NCI-H446 treated with DMSO at 0.1 percent for 48 hours (cell line): ENCODE data around the gene SVIL.
"Not testable (repeated sequence)": the region's sequence is repeated elsewhere in the genome, so short reads cannot be mapped to it uniquely, and the experiment has no call there.

ENCODE experiments used
- DNase-seq: peaks from one replicate; lab custom pipeline; 2025; lab: John Stamatoyannopoulos, UW

Gene SVIL

DNA sequence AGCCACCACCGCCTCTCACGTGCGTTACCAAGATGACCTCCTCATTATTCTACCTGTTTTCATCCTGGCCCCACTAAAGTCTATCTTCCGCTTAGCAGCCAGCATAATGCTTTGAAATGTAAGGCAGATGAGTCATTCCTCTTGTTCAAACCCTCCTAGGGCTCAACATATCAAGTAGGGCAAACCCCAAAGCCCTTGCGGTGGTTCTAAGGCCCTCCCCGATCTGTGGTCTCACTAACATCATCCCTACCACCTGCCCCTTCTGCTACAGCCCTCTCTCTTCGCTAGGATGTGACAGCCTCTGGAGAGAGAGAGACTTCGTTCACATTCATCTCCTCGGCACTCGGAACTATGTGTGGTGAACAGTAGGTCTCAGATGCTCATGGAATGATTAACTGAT lies 94.8 kb downstream of the SVIL start:
- DNase-seq, result no peak

DNA sequence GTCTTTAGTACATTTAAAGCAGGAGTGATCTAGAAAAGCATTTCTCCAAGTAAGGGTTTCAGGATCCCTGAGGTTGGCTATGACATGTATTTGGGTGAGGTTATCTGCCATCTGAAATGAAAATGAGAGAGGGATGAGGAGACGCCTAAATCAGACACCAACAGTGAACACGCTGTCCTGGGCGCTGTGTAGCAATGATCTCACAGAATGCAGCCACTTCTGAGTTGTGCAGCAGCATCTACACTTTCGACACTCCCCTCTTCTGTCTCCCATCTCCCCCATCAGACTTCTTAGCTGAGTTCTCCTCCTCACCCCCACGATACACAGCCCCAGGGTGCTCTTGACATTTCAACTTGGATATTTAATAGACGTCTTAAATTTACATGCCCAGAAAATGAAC lies 95.4 kb downstream of the SVIL start:
- no peak for DNase-seq

DNA sequence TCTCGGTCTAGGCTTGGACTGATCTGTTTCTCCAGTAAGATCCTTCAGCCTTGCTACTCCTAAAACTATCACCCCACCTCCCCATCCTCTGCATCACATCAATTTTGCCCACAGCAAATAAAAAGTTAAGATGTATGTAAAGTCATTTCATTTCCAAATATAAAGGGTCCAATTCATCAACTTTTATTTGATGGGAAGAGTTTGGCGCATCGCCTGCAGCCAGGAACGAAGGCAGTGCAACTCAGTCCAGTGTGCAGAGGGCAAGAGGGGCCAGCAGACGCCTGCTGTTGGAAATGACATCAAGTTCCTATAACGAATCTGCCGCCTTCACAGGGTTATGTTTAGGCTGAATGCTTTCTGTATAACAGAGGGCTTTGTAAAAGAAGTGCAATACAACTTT lies 97.0 kb downstream of the SVIL start:
- no peak for DNase-seq

DNA sequence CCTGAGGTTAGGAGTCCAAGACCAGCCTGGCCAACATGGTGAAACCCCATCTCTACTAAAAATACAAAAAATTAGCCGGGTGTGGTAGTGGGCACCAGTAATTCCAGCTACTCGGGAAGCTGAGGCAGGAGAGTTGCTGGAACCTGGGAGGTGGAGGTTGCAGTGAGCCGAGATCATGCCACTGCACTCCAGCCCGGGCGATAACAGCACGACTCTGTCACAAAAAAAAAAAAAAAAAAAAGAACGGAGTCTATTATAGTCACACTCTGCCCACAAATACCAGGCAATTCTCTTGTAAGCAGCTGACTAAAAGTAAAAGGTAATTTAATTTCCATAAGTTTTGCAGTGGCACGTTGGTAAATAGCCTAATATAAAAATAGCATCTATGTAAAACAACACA lies 98.1 kb downstream of the SVIL start:
- DNase-seq, result not testable (repeated sequence)

DNA sequence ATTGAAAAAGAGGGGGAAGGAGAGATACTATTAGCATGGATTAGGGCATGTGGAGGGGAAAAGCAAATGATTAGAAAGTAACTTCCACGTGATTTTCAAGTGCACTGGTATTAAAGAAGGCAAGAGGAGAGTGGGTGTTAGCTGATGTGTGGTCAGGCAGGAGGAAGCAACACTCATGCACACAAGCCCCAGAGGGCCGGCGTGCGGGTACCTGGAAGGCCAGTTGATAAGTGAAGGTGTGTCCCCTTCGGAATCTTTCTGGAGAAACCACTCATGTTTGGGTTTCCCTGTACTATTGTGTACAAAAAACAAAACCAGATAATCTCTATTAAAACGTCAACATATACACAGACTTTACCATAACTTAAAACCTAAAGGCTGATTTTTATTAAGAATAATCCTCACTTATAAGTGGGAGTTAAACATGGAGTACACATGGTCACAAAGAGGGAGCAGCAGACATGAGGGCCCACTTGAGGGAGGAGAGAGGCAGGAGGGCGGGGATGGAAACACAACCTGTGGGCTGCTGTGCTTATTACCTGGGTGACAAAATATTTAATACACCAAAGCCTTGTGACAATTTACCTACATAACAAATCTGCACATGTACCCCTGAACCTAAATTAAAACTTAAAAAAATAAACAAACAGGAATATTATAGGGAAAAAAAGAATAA lies 98.9 kb downstream of the SVIL start:
- DNase-seq, result no peak

DNA sequence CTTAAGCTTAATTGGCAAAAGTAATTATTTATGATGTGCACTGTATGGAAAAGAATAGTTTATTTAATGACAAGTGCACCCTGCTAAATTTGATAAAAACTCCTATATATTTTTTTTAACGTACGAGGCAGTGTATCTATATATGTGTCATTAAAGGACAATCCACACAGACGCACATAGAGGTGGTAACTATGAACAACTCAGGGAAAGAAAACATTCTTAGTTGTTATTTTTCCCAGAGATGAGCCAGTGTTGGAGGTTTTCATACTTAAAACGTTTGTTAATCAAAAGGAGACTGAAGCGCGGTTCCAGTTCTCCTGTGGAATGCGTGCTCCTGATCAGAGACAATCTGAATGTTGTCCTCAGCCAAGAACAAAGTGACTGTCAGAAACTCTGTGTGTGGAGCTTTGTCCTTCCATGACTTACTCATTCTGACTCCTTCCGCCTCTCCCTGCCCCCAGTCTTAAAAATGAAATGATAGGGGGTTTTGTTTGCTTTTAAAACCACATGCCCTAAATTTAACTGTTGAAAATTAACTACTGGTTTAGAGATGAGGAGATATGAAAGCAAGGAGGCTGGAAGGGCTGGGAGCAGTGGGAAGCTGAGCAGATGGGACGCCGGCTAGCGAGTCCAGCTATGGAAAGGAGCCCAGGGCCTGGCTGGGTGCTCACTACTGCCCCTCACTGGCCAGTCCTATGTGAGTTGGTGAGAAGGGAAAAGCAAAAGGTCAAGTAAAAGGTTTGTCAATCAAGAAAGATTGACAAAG lies 99.6 kb downstream of the SVIL start:
- DNase-seq, result no peak

DNA sequence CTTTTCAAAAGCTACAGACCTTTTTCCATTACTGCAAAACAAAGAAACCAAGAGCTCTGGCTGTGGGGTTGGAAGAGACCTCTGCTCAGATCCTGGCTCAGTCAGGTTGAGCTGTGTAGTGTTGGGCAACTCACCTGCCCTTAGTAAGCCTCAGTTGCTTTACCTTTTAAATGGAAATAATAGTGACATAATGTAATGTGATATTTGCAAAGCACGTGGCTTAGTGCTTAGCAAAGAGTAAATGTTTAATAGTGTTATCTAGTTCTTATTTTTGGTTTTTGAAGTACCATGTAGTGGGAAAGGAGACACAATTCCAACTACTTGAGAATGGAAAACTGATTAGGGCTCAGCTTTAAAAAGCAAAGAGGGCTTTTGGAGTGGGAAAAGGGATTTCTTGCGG lies 100.2 kb downstream of the SVIL start:
- DNase-seq, result no peak

DNA sequence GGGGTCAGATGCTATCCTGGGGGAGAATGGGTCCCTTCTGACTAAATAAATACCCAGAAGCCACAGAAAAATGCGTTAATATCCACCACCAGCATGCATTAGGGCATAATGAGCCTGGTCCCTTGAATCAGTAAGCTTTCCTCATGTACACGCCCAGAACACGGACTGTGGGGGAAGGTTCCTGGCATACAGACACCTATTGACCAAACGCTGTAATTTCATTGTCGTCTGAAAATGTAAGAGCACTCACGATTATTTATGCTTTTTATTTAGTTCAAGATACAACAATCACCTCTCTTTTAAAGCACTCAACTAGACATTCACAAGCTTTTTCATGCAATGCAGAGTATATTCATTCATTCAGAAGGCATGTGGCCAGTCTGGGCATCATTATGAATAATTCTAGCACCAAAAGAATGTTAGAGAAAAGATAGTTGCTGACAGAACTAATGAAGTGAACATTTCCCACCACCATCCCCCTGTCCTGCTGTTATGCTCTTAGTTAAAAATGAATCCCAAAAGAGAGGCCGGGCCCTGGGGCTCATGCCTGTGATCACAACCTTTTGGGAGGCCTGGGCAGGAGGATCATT lies 101.0 kb downstream of the SVIL start:
- DNase-seq, result no peak

DNA sequence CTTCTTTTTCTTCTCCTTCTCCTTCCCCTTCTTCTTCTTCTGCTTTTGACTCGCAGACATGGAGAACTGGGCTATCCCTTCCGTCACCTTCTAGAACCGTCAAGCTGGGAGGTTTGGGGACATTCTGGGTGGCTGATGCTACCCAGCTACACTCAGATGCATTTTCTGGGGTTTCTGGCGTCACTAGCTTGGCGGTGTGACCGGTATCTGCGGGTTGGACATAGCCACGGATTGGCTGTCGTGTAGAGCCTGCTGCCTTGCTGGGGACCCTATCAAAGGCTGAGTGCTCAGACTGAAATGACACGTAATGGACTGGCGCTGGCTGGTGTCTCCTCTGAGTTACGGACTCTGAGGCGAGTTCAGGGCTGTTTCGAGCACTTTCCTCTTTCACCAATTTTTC lies 101.7 kb downstream of the SVIL start:
- no peak for DNase-seq

DNA sequence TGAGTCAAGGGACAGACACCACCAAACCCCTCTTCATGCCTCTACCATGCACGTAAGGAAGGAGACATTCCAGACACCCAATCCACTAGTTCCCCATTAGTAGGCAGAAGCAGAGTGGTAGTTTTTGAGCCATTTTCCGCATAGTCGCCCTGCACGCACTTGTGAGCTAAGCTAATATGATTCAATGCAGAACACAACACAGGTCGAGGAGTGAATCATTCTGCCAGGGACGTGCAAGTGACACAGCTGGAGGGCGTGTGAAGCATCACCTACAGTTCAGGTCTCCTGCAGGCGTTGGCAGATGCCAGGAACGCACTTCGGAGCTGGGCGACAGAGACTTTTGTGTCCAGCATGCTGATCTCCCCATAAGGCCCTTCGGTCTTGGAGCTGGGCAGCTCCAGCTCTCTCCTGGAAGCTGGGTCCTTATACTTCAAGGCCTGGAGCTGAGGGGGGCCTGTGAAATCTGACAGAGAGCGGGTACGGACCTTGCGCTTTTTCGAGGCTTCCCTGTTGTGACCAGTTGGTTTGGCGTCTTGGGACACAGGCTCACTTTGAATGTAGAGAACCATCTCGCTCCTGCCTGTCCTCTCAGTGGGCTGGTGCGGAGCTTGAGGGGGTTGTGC lies 102.4 kb downstream of the SVIL start:
- no peak for DNase-seq

DNA sequence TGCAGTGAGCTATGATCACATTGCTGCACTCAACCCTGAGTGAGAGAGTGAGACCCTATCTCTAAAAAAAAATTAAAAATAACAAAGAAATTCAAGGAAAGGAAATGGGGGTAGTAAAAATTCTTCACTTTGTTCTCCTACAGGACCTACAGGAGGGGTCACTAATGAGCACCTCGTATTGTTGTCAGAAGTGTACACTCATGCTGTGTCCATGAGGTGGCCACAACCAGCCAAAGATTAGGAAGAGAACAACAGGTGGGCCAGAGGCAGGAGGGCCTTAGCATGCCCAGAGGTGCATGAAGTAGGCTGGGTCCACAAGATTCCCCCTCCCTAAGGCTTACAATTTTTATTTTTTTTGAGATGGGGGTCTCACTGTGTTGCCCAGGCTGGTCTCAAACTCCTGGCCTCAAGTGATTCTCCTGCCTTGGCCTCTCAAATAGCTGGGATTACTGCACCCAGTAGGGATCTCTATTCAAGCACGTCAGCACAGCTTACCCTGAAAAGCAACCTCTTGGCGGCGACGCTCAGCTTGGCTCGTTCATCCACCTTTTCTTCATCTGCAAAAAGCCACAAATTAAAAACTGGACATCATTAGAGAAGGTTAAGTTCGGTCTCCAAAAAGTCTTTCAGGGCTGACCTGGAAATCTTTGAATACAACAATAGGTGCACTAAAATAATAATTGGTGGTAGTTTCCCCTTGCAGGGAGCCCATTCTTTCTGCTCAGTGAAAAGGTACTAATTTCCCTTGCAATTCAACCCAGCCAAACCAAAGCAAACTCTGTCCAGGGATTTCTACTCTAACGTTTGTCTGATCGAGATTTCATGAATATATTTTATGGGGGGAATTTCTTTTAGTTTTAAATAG lies 104.4 kb downstream of the SVIL start:
- DNase-seq, result no peak

DNA sequence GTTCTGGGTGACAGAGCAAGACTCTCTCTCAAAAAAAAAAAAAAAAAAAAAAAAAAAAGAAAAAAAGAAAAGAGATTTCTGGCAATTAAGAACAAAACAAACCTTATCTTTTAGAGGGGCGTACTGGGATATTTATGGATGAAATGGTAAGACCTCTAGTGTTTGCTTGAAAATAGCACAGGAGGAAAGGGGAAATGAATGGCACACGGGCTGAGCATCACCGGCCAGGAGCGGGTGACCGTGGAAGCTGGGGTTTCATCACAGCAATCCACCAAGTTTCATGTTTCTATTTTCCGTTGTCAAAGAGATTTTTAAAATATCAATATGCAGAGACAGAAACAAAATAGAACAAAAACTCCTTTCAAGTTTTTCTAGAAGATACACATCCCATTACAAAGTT lies 105.6 kb downstream of the SVIL start:
- DNase-seq, result no peak

DNA sequence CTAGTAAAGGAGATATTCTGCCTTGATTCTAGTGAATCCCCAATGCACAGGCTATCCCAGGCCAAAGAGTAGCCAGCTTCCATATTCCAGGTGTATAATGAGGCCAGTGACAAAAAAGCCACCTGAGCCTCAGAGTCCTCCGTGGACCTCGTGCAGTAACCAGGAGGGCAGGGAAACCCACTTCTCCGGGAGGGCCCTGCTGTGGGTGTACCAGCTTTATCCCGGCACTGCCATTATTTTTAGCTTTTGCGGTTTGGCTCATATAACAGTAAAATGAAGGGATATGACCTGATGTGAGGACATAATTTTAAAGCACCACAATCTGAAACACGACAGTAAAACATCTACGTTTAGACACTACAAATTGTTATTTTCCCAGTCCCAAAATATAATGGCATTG lies 109.0 kb downstream of the SVIL start:
- no peak for DNase-seq

DNA sequence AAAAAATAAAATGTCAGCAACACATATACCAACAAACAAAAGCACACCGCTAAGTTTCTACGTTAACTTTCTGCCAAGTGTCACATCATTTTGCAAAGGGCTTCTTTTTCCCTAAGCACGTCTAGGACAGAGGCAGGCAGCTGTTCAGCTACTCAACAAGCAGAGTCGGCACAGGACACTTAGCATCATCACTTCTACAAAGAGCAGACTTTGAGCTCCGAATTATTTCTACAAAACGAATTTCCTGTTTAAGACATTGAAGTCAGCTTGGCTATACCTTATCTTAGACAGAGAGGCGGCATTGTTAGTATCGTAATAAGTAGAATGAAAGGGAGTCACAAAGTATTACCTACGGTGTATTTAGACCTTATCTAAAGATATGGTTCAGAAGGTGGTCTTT lies 110.1 kb downstream of the SVIL start:
- DNase-seq, result no peak

DNA sequence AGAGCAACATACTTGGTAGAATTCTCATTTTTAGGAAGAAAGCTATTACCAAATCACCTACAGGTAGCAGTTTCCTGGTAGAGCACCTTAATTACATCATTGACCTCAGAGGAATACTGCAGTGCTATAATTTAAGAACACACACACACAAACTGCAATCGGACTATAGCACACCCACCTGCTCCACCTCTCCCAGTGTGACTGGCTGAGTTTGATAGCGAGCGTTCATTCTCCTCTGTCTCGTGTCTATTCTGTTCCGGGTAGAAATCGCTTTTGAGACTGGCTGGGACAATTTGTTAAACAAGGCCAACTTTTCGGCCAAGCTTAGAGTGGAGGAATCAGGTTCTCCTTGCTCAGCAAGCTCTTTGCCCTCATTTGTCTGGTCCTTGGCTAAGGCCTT lies 110.5 kb downstream of the SVIL start:
- DNase-seq, result no peak

DNA sequence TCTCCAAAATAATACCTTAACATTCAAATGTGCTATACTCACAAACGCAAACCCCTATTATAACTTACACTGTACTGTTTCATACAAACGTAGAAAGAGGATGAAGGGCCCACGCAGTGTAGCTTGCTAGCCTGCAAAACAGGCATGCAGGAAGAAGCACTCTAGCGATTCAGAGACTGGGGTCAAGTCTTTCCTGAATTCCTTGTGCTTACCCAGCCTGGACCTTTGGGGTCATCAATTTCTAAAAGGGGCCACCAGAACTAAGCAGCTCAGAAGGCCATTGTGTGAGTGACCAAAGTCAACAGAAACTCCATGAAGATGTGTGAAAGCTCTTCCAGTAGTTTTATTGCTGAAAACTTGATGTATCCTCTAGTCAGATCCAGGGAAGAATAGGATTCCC lies 111.9 kb downstream of the SVIL start:
- DNase-seq, result no peak

DNA sequence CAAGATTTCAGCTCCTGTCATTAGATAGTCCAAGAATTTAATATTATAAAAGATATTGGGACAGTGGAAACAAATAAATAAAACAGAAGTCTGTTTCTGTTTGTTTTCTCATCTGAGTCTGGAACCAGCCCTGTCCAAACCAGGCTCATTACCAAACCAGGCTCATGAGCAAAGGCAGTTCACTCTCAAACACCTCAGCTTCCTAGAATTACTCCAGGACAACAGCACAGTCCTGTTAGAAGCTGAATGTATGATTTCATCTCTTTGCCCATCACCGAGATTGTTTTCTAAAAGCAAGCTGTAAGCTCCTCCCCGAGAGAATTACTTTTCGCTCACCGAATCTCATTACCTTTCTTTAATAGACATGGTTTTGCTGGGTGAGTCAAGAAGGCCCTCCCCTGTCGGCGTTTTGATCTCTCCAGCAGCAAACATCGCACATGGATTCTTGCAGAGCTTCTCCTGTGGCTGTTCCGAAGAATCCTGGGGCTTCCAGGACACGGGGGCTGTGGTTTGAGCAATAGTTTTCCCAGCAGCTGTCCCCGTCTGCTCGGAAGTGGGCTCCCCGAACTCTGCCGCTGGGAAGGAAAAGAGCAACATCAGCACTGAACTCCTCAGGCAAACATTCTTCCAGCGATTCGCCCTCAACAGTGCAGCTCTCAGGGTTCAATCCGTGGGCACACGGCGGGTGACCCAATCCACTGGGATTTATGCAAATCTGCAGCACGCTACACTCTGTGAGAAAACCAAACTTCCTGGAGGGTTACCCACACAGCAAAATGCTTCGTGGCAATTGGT lies 112.5 kb downstream of the SVIL start:
- no peak for DNase-seq

DNA sequence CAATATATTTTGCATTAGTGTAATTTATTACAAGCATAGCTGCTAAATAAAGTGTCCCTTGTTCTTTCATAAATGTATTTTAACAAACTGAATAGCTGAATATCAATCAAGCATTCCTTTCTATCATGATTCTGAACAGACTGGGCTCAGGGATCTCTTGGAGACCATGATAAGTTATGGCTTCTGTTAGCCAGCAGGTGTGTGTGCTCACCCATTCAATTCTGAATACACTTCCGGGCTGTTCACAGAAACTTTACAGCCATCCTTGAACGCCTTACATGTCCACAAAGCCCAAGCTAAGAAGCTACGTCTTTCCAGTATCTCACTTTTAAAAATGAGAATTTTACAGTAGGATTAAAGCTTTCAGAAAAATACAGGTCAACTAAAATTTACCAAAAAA lies 115.1 kb downstream of the SVIL start:
- no peak for DNase-seq

DNA sequence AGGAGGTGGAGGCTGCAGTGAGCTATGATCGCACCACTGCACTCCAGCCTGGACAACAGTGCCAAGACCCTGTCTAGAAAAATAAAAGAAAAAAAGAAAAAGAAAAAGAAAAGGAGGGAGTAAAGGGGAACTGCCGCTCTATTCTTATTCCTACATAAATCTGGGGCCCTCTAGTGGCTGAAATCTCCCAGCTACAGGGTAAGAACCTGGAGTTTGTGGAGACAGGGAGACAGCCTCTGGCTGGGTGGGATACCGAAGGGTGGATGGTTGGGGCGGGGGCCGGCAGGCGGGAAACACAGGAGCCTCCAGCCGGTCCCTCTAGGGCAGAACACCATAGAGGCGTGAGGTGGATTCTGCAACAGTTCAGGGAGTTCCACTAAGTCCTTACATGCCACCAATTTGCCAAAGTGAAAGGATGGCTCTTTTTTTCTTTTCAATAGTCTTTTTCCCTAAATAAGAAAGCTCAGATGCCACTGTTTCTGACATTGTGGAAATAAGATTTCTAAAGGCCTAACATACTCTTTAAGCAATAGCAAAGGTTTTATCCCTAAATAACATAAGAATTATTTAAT lies 117.3 kb downstream of the SVIL start:
- no peak for DNase-seq

DNA sequence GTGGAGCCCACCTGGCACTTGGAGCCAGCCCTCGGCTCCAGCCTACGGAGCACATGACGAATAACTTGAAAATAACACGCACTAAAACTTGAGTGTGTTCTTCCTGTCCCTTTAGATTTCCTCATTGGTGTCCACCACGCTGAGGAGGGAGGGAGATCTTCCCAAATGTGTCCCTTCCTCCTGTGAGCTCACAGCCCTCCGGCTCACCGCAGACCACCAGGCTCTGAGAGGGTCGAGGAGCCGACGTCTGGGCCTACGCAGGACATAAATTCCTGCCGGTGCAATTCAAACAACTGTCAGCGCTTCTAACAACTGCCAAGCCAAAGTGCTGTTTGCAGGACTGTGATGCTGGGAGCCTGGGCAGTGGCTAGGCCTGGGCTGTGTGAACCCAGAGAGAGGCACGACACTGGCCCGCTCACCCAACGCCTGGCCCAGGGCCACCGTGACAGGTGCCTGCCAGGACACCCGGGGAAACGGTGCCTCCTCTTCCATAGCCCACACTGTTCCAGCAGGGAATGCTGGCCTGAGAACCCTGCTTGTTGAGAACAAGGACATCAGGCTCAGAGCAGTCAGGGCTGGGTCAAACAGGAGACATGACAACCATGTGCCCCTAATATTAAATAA lies 118.3 kb downstream of the SVIL start:
- DNase-seq, result not testable (repeated sequence)
